Embryonic facial prominence (tissue), 1 donor: Measurements from ENCODE around the gene IL4I1.

ENCODE experiments used
- DNase-seq: peaks from one replicate; pipeline ENCODE4 v3.0.0-alpha.2; 2016; ENCODE audit errors: extremely low spot score

The IL4I1 gene

DNA sequence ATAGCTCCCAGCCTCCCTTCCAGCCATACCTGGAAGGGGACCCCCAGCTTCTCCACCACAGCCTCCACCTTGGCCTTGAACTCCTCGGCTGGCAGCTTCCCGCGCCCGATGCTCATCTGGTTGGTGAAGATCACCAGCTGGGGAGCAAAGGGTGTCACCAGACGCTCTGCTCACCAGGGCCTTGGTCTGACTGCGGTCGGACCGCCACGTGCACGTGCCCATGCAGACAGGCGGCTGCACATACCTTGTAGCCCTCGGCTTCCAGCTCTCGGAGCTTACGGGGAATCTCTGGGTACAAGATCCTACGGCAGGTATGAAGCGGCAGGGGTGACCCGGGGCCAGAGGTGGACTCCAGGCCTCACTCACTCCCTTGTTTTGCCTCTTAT is 32.8 kb downstream of the IL4I1 start:
- DNase-seq = no peak

DNA sequence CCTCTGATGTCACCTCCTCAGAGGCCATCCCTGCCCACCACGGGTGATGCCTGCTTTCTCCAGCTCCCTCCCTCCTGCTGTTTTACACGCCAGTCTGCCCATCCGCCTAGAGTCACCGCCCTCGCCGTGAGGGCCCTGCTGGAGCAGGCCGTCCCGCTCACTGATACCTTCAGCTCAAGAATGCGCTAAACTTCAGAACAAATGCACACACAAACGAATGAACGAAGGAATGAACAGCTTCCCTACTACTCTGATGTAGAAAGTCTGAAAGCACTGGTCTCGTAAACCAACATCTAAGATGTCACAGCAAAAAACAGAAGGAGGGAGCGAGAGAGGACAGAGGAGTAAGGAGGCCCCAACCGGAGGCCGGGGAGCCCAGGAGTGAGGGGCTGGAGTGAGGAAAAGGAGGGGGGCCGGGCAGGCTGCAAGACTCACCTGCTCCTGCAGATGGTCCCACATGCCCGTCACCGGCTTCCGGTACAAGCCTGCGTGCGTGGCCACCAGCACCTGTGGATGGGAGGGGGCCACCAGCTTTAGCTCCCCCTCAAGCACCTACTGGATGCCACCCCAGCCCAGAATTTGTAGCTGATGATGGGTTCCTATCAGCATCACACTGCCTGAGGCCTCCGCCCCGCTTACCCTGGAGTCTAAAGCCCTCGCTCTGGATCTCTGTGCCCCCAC is 33.3 kb downstream of the IL4I1 start:
- no peak for DNase-seq

- DNase-seq = no peak
Observed at GRCh38 chr19:49862391-49863253, 34.1 kb downstream of the IL4I1 start.

DNA sequence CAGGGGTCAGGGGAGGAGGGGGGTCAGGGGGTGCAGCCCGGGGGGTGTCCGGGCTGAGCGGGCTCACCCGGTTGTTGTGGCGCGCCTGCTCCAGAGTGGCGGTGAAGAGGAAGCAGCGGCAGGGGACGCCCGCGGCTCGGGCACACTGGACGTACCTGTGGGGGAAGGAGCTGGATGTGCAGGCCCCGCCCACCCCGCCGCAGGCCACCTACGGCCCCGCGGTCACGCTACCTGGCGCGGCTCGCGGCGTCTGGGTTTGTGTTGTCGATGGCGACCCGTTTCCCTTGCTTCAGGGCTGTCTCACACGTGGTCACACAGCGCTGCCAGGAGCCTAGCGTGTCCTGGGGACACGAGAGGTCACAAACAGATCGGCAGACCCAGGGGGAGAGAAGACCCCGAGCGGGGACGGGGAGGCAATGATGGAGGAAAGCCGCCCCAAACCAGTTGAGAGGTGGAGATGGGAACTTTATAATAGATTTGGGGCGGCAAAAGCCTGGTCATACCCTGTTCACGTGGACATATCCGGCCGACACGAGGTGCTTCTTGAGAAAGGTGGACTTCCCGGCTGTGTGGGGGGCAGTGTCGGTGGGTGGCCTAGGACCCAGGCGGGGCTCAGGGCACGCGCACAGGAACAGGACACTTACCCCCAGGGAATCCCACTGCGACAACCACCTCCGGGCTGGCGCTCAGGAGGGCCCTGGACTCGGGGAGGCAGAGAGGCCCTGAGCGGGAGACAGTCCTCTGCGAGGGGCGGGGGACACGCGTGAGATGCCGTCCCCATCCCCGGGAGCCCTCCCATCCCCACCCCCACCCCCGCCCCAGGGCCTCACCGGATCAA is 34.9 kb downstream of the IL4I1 start:
- DNase-seq = no peak

DNA sequence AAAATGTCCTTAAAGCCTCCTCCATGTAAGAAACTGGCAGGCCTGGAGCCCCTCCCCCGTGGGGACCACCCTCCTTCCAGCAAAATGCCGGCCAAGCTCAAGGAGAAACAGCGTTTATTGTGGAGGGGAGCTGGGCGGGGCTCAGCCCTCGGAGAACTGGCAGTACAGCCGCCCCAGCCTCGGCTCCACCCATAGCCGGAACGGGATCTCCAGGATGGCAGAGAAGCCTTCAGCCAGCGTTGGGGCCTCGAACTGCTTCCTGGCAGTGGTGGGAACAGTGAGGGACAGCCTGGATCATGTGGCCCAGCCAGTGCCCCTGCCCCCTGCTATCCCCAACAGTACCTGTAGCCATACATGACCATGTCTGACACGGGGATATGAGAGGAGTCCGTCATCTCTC is 35.6 kb downstream of the IL4I1 start:
- DNase-seq = no peak

- DNase-seq = no peak
Observed at GRCh38 chr19:49860336-49861102, 36.2 kb downstream of the IL4I1 start.

DNA sequence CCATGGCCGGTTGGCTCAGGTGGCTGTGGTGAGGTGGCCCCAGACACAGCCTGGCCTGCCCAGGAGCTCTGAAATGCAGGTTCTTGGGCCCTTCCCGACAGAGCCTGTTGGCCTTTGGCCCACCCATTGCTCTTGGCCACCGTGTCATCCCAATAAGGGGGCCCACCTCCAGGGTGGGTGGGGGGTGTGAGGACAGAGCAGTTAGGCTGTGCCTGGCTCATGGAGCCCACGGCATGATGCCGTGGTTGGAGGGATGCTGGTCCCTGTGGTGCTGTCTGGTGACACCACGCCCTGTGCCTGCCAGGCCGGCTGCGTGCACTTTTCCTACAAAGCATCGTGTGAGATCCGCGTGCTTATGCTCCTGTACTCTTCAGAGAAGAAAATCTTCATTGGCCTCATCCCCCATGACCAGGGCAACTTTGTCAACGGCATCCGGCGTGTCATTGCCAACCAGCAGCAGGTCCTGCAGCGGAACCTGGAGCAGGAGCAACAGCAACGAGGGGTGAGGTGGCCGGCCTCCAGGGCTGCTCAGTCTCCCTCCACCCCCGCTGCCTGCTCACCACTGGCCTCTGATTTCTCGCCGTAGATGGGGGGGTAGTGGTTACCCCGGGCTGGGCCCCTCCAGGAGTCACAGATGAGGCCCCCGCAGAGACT is 36.9 kb downstream of the IL4I1 start:
- DNase-seq = no peak

DNA sequence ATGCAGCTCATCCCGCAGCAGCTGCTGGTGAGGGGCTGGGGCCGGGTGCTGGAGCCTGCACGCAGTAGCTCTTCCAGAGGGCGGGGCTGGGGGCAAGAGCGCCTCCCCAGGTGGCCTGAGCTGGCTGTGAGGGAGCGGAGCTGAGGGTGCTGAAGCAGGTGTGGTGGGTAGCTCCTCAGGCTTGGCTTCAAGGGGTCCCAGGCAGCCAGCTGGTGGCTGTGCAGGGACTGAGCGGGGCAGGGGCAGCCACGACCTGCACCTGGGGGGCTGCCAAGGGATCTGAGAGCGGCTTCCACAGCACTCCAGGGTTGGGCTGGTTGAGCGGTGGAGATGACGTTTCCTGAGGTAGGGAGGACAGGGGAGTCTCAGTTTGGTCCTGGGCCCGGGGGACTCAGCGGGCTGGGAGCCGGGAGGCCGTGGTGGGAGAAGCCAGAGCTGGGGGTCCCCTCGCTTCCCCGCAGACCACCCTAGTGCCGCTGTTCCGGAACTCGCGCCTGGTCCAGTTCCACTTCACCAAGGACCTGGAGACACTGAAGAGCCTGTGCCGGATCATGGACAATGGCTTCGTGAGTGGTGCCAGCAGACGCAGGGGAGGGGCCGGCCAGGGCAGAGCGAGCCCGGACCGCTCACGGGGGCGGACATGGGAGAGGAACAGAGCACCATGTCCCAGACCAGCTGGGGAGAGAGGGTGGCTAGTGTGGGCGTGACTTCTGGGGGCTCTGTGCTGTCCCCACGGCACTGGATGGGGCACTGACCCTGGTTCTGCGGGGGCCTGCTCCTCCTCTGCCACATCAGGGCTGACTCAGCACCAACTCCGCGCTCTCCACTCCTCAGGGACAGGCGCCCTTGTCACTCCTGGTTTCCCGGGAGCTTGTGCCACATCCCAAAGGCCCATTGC is 38.4 kb downstream of the IL4I1 start:
- no peak for DNase-seq

- DNase-seq = no peak
Observed at GRCh38 chr19:49857838-49858087, 38.9 kb downstream of the IL4I1 start.

DNA sequence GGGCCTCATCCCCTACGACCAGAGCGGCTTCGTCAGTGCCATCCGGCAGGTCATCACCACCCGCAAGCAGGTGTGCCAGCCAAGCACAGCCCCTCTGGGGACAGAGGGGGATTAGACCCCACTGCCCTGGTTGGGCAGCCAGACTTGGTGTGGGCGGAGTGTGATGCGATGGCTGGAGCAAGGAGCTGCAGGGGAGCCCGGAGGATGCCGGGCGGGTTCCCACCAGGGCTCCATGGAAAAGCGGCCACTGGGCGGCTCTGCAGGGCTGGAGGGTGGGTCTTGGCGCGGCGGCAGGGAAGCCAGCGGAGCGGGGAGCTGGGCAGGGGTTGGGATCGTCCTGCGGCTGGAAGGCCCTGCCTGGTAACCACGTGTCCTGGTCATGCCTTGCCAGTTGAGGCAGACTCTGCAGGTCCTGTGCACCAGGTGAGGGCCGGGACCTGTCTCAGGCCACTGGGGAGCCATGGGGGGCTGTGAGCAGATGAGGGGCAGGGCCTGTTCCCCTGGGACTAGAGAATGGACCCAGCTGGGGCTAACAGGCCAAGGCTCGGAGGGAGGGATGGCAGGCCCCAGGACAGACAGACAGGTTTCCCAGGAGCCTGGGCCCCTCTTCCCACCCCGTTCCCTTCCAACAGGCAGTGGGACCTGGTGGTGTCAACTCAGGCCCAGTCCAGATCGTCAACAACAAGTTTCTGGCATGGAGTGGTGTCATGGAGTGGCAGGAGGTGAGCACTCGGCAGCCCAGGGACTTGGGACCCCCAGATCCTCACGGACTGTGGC is 39.4 kb downstream of the IL4I1 start:
- DNase-seq = no peak

GRCh38 chr19:49856574-49857021 is 40.1 kb downstream of the IL4I1 start:
- DNase-seq = no peak

- no peak for DNase-seq
Observed at GRCh38 chr19:49855676-49856573, 40.8 kb downstream of the IL4I1 start.

GRCh38 chr19:49855277-49855675 is 41.4 kb downstream of the IL4I1 start:
- no peak for DNase-seq

DNA sequence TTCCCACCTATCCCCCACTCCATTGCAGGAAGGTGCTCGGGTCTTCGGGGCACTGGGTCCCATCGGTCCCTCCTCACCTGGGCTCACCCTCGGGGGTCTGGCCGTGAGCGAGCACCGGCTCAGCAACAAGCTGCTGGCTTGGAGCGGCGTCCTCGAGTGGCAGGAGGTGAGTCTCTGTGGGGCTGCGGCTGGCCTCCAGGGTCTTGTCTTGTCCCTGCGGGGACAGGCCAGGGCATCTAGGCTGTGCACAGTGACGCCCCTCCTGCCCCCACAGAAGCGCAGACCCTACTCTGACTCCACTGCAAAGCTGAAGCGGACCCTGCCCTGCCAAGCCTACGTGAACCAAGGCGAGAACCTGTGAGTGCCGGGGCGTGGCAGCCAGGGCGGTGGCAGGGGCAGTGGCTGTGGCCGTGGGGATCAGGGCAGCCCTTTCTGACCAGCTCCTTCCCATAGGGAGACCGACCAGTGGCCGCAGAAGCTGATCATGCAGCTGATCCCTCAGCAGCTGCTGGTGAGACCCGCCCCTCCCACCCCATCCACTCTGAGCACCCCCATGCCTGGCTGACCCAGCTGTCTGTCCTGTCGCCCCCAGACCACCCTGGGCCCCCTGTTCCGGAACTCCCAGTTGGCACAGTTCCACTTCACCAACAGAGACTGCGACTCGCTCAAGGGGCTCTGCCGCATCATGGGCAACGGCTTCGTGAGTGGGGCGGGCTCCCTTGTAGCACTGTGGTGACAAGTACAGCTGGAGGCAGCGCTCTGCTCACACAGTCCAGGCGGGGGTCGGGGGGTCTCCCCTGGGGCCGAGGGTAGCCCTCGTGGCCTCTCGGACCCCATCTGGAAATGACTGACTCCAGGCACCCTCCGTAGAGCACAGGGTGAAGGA is 42.1 kb downstream of the IL4I1 start:
- no peak for DNase-seq

DNA sequence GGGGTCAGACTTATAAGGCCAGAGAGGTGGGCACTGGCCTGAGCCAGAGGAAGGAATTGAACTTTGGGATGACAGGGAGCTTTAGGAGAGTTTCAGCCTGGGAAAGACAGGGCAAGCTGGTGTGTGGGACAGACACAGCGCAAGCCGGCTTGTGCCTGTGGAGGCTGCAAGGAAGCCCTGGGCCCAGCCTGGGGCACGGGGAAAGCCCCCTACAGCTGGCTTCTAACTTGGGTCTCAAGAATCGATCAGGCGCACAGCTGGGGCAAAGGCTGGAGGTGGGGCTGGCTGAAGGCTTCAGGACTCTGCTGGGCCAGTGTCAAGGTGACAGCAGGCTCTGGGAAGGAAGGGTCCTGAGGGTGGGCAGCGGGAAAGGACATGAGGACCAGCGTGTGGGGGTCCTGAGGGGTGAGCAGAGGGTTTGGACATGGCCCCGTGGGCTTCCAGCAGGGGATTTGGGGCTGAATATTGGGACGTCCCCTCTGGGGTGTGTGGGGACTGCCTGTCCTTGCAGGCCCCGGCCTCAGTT is 42.8 kb downstream of the IL4I1 start:
- DNase-seq = no peak

- no peak for DNase-seq
Observed at GRCh38 chr19:49852631-49853126, 44.0 kb downstream of the IL4I1 start.
